H9 (cell line): Measurements from ENCODE around the gene ARHGEF17. TPM values are rescaled to one million over a fixed set of nuclear protein-coding genes. Genes with fewer than 3 reads are reported as not detected.

Experiments used
- DNase-seq: peaks from one replicate; pipeline ENCODE4 v3.0.0-alpha.2; 2017
- H2AFZ ChIP-seq: one replicate; pipeline ENCODE4 v1.6.1; 2013; ENCODE audit warnings: mild to moderate bottlenecking, low read length, control low read depth, moderate library complexity
- H2AK5ac ChIP-seq: 2 replicates; pipeline ENCODE4 v1.6.1; 2013; ENCODE audit warnings: low read length, control low read depth, mixed read lengths; ENCODE audit not compliant: insufficient read length
- H2BK120ac ChIP-seq: one replicate; pipeline ENCODE4 v1.6.1; 2013; ENCODE audit warnings: low read depth, mild to moderate bottlenecking, low read length, control low read depth, inconsistent platforms; ENCODE audit not compliant: poor library complexity, severe bottlenecking
- H2BK12ac ChIP-seq: 2 replicates; pipeline ENCODE4 v1.6.1; 2013; ENCODE audit warnings: low read length, control low read depth, mixed read lengths, low read depth; ENCODE audit not compliant: insufficient read length
- H2BK15ac ChIP-seq: 2 replicates; pipeline ENCODE4 v1.6.1; 2013; ENCODE audit warnings: low read depth, low read length, control low read depth
- H2BK20ac ChIP-seq: one replicate; pipeline ENCODE4 v1.6.1; 2013; ENCODE audit warnings: low read depth, mild to moderate bottlenecking, low read length, control low read depth, inconsistent platforms; ENCODE audit not compliant: poor library complexity, severe bottlenecking
- H2BK5ac ChIP-seq: 2 replicates; pipeline ENCODE4 v1.6.1; 2013; ENCODE audit warnings: low read length, control low read depth, mixed read lengths; ENCODE audit not compliant: insufficient read length
- H3K14ac ChIP-seq: 2 replicates; pipeline ENCODE4 v1.6.1; 2013; ENCODE audit warnings: low read length, control low read depth; ENCODE audit not compliant: insufficient read depth
- H3K18ac ChIP-seq: 2 replicates; pipeline ENCODE4 v1.6.1; 2013; ENCODE audit warnings: low read depth, mild to moderate bottlenecking, mixed read lengths, low read length, control low read depth; ENCODE audit not compliant: insufficient read length
- H3K23ac ChIP-seq: 2 replicates; pipeline ENCODE4 v1.6.1; 2013; ENCODE audit warnings: low read length, control low read depth, mixed read lengths, low read depth; ENCODE audit not compliant: insufficient read length
- H3K23me2 ChIP-seq: 2 replicates; pipeline ENCODE4 v1.6.1; 2013; ENCODE audit warnings: low read depth, mild to moderate bottlenecking, mixed read lengths, low read length, control low read depth; ENCODE audit not compliant: insufficient read length, poor library complexity, severe bottlenecking
- H3K27ac ChIP-seq: 2 replicates; pipeline ENCODE4 v1.5.1; 2013; ENCODE audit warnings: low read length, control low read depth, mixed read lengths, low read depth; ENCODE audit not compliant: insufficient read length
- H3K27me3 ChIP-seq: 2 replicates; pipeline ENCODE4 v1.6.1; 2013; ENCODE audit warnings: low read length, control low read depth, inconsistent platforms; ENCODE audit not compliant: insufficient read depth
- H3K4ac ChIP-seq: 2 replicates; pipeline ENCODE4 v1.6.1; 2013; ENCODE audit warnings: low read depth, mild to moderate bottlenecking, control low read depth, inconsistent platforms, low read length, moderate library complexity
- H3K4me1 ChIP-seq: 2 replicates; pipeline ENCODE4 v1.6.1; 2013; ENCODE audit warnings: low read length, control low read depth, inconsistent platforms; ENCODE audit not compliant: insufficient read depth
- H3K4me2 ChIP-seq: 2 replicates; pipeline ENCODE4 v1.6.1; 2013; ENCODE audit warnings: low read length, control low read depth, mixed read lengths; ENCODE audit not compliant: insufficient read length, insufficient read depth
- H3K56ac ChIP-seq: 2 replicates; pipeline ENCODE4 v1.6.1; 2013; ENCODE audit warnings: low read depth, mild to moderate bottlenecking, mixed read lengths, low read length, control low read depth; ENCODE audit not compliant: insufficient read length
- H3K79me1 ChIP-seq: 2 replicates; pipeline ENCODE4 v1.6.1; 2013; ENCODE audit warnings: low read depth, mild to moderate bottlenecking, moderate library complexity, low read length, control low read depth, inconsistent platforms; ENCODE audit not compliant: insufficient read depth, poor library complexity, severe bottlenecking
- H3K79me2 ChIP-seq: 2 replicates; pipeline ENCODE4 v1.6.1; 2013; ENCODE audit warnings: low read length, control low read depth, inconsistent platforms; ENCODE audit not compliant: insufficient read depth
- H3K9ac ChIP-seq: 2 replicates; pipeline ENCODE4 v1.6.1; 2013; ENCODE audit warnings: low read length, control low read depth, mixed read lengths; ENCODE audit not compliant: insufficient read length; ENCODE audit errors: extremely low read depth
- H3K9me3 ChIP-seq: one replicate; pipeline ENCODE4 v1.6.1; 2013; ENCODE audit warnings: low read depth, low read length, inconsistent platforms; ENCODE audit not compliant: control insufficient read depth
- H3T11ph ChIP-seq: one replicate; pipeline ENCODE4 v1.6.1; 2013; ENCODE audit warnings: mild to moderate bottlenecking, low read length, control low read depth, inconsistent platforms
- H4K20me1 ChIP-seq: one replicate; pipeline ENCODE4 v1.6.1; 2013; ENCODE audit not compliant: control insufficient read depth, insufficient read length, insufficient read depth
- H4K5ac ChIP-seq: 2 replicates; pipeline ENCODE4 v1.6.1; 2013; ENCODE audit warnings: low read depth, mild to moderate bottlenecking, mixed read lengths, low read length, control low read depth; ENCODE audit not compliant: insufficient read length
- H4K8ac ChIP-seq: replicated peaks from 2 replicates; pipeline ENCODE4 v1.6.1; 2013; ENCODE audit warnings: low read length, control low read depth, mixed read lengths, low read depth; ENCODE audit not compliant: insufficient read length
- H4K91ac ChIP-seq: 2 replicates; pipeline ENCODE4 v1.6.1; 2013; ENCODE audit warnings: low read depth, mild to moderate bottlenecking, moderate library complexity, mixed read lengths, low read length, control low read depth; ENCODE audit not compliant: insufficient read length
- H3K27ac Mint-ChIP-seq, 3 experiments: 2 replicates in 2 of 3; 3 replicates in 1 of 3; pipeline ENCODE4 v1.8.0; 2020 to 2021; ENCODE audit warnings: mixed read lengths in 3 of 3, mild to moderate bottlenecking in 1 of 3, moderate library complexity in 1 of 3
- H3K27me3 Mint-ChIP-seq: 2 replicates; pipeline ENCODE4 v1.8.0; 2021; ENCODE audit warnings: low read depth, mild to moderate bottlenecking, moderate library complexity, mixed read lengths
- H3K36me3 Mint-ChIP-seq, 3 experiments: 2 replicates in 2 of 3; 3 replicates in 1 of 3; pipeline ENCODE4 v1.8.0; 2020 to 2021; ENCODE audit warnings: low read depth in 3 of 3, mixed read lengths in 3 of 3; ENCODE audit not compliant: insufficient read depth in 1 of 3
- H3K4me1 Mint-ChIP-seq, 2 experiments: 2 replicates each; pipeline ENCODE4 v1.8.0; 2020; ENCODE audit warnings: mixed read lengths in 2 of 2
- H3K4me3 Mint-ChIP-seq, 2 experiments: 2 replicates in 1 of 2; 3 replicates in 1 of 2; pipeline ENCODE4 v1.8.0; 2020 to 2021; ENCODE audit warnings: mild to moderate bottlenecking in 2 of 2, mixed read lengths in 2 of 2, moderate library complexity in 1 of 2
- H3K9me3 Mint-ChIP-seq, 2 experiments: 2 replicates in 1 of 2; 3 replicates in 1 of 2; pipeline ENCODE4 v1.8.0; 2020; ENCODE audit warnings: mild to moderate bottlenecking in 2 of 2, mixed read lengths in 2 of 2, moderate library complexity in 1 of 2
- CTCF ChIP-seq: fragments of 200-600 bp; sonication (generic); conservative IDR thresholded peaks from 3 replicates; pipeline ENCODE4 v1.8.0; 2021; ENCODE audit warnings: antibody characterized with exemption, mild to moderate bottlenecking
- WGBS: extraction: QIAGEN DNeasy Blood & Tissue Kit; methylation state at CpG from one replicate; pipeline ENCODE4 v1.1.7; 2013; ENCODE audit warnings: missing lambda C conversion rate, low lambda C conversion rate, mixed read lengths; ENCODE audit not compliant: insufficient read length; ENCODE audit errors: extremely low coverage; 5-methylcytosine and 5-hydroxymethylcytosine counted together
- total RNA-seq: library from RNA; stranded (reverse); gene quantifications from 2 replicates; pipeline ENCODE4 v1.2.1, GENCODE V29; 2021

Gene ARHGEF17
- total RNA-seq, 1 experiment from 2014 or later, result 7.4 TPM

- TF ChIP-seq CTCF, result no peak
- no peak for DNase-seq
- no peak overlapping the region for H2BK5ac ChIP-seq
- H3K36me3 Mint-ChIP-seq, result no peaks in the 10 kb centered on the region
- no peak overlapping the region for H4K8ac ChIP-seq
- no peaks in the 10 kb centered on the region for H3K9me3 Mint-ChIP-seq
- no peak overlapping the region for H2BK15ac ChIP-seq
- no peak overlapping the region for H3T11ph ChIP-seq
- H3K4me3 Mint-ChIP-seq, result no peak overlapping the region
- H2BK20ac ChIP-seq, result no peak overlapping the region
- H3K14ac ChIP-seq, result no peak overlapping the region
- no peak overlapping the region for H4K5ac ChIP-seq
- H3K9ac ChIP-seq, result no peak overlapping the region
- H3K18ac ChIP-seq, result no peak overlapping the region
- peaks cover 9 to 14% of the 10 kb centered on the region in 2 experiments for H3K4me1 Mint-ChIP-seq
- H3K4me1 ChIP-seq, result no peaks in the 10 kb centered on the region
- H3K27ac Mint-ChIP-seq, result no peak overlapping the region
- no peaks in the 10 kb centered on the region for H3K79me1 ChIP-seq
- H3K23me2 ChIP-seq, result no peaks in the 10 kb centered on the region
- H3K56ac ChIP-seq, result no peak overlapping the region
- no peaks in the 10 kb centered on the region for H3K79me2 ChIP-seq
- no peak overlapping the region for H3K4me2 ChIP-seq
- no peak overlapping the region for H2AK5ac ChIP-seq
- no peaks in the 10 kb centered on the region for H4K20me1 ChIP-seq
- no CpG with 5 or more reads among the region's 5 CpGs for WGBS
- no peak overlapping the region for H2BK12ac ChIP-seq
- no peak overlapping the region for H4K91ac ChIP-seq
- no peak overlapping the region for H3K27ac ChIP-seq
- no peak overlapping the region for H3K23ac ChIP-seq
- no peak overlapping the region for H3K4ac ChIP-seq
- no peak overlapping the region for H2AFZ ChIP-seq
- no peaks in the 10 kb centered on the region for H3K9me3 ChIP-seq
- H3K27me3 Mint-ChIP-seq, result peaks cover 46% of the 10 kb centered on the region
- H2BK120ac ChIP-seq, result no peak overlapping the region
- H3K27me3 ChIP-seq, result no peaks in the 10 kb centered on the region; the same call in 1 of the 2 replicates
These were observed 19.7 kb upstream of the ARHGEF17 start for GRCh38 chr11:73288192-73288872.
